Ishikawa (cell line): Measurements from ENCODE around the gene SBF1.

Experiments used
- CEBPB ChIP-seq: IDR thresholded peaks from 2 replicates; pipeline ENCODE4 v1.6.1; 2012
- REST ChIP-seq: IDR thresholded peaks from 2 replicates; pipeline ENCODE4 v1.6.1; 2012; ENCODE audit warnings: low read depth, mild to moderate bottlenecking
- TAF1 ChIP-seq: IDR thresholded peaks from 2 replicates; pipeline ENCODE4 v1.6.1; 2012; ENCODE audit warnings: low read depth, mild to moderate bottlenecking

GRCh38 chr22:50522208-50522805 lies 47.5 kb upstream of the SBF1 start:
- TF ChIP-seq REST: no peak
- TF ChIP-seq TAF1: no peak
- no peak for TF ChIP-seq CEBPB
